NCI-H345 treated with DMSO at 0.1 percent for 48 hours (cell line): ENCODE data around the gene MRPS21.
A peak's percentile ranks its signal among the peaks of the same experiment; 100 is the strongest.

Experiments used
- DNase-seq: peaks from one replicate; lab custom pipeline; 2025; ENCODE audit not compliant: unreplicated experiment; lab: John Stamatoyannopoulos, UW

The MRPS21 gene

DNA sequence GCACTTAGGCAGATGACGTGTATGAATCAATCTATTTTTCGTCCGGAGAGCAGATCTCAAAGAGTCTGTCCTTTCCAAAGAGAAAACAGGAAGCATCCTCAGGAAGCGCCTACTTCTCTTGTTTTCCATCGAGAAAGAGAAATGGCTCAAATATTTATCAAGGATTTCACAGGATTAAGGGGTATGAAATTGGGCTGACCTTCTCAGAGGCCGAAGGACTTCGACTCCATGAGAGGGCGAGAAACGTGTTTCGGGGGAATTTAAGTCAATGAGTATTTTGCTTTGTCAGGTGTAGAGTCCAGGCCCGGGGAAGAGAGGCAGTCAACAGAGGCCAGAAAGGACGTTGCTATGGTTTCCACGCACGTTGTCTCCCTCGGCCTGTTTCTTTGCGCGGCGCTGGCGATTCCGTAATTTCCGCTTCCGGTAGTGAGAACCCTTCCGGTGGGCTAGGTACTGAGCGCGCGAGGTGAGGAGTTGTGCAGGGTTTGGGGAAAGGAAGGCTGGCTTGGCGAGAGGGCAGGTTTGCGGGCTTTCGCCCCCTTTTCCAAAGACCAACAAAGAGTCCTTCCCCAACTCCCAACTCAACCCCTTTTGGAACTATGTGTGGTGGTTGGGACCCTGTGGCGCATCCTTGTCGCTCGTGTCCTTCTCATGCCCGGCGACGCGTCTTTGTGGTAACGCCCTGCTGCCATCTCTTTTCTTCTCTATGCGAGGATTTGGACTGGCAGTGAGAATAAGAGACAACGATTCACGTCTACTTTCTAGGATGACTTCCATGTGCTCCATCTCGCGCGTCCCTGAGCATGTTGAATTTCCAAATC is at the start of gene MRPS21:
Gene MRPS21, plus strand, starts transcription at position 429 of the 821 bp plus-strand sequence. CDS start 506 bp downstream, outside the sequence.
- peak; percentile 100 for DNase-seq

DNA sequence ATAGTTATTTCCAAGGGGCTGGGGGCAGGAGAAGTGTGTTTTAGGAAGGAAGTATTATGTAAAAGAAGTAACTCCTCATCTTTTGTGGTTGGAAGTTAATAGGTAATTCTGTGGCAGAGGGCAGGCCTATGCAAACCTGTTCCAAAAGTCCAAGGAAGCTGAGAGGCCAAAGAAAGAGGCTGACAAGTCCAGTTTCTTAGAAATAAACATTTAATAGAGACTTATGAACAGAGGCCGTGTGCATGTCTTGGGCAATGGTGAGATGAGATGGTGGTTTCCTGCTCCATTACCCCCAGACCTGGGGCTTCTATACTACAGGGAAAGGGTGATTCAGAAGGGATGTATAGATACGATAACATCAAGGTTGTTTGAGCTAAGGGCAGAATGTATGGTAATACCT is 43.7 kb upstream of the MRPS21 start:
- DNase-seq, result no peak

DNA sequence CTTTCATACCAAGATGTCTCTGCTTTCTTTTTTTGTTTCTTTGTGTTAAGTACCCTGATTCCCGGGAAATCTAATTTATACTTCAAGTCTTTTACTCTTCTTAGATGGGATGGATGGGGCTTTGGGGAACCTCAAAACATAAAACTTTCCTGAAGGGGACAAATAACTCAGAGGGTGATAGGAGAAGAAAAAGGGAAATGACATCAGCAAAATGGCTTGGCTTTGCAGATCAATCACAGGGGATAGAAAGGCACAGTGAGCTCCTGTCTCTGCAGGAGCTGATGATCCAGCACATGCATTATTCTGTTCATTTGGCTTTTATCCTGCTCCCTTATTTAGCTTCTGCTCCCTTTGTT is 37.5 kb upstream of the MRPS21 start:
- DNase-seq, result peak; percentile 61

DNA sequence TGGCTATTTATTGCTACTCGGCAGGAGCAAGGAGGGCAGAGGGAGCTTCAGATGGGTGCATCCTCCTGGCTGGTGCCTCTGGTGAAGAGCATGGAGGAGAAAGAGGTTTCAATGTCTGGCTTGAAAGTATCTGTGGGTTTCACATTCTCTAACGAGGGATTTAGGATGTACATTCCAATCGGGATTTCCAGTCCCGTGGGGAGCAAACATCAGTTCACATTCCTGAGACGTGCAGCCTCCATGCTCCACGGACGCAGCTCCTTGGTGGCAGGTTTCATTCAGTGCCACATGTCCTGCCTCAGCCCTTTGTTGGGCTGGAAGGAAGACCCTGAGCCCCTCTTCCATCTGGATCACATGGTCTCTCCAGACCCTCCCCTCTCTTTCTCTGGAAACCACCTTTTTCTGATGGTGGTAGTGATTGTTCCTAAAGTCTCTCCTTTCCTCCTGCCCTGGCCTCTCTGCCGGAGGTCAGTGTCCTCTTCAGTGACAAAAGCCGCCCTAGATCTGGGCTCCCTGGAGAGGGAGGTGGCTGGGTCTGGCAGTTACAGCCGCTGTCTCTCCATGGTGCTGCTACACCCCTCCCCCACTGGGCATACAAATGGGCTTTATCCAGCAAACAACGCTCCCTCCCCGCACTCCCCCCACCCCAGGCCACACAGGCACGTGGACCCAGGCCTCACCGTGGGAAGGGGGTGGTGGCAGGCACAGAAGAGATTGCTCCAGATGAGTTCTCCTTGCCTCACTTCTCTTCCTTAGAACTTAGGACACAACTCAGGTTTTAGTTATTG is 36.9 kb upstream of the MRPS21 start:
- DNase-seq, result no peak

DNA sequence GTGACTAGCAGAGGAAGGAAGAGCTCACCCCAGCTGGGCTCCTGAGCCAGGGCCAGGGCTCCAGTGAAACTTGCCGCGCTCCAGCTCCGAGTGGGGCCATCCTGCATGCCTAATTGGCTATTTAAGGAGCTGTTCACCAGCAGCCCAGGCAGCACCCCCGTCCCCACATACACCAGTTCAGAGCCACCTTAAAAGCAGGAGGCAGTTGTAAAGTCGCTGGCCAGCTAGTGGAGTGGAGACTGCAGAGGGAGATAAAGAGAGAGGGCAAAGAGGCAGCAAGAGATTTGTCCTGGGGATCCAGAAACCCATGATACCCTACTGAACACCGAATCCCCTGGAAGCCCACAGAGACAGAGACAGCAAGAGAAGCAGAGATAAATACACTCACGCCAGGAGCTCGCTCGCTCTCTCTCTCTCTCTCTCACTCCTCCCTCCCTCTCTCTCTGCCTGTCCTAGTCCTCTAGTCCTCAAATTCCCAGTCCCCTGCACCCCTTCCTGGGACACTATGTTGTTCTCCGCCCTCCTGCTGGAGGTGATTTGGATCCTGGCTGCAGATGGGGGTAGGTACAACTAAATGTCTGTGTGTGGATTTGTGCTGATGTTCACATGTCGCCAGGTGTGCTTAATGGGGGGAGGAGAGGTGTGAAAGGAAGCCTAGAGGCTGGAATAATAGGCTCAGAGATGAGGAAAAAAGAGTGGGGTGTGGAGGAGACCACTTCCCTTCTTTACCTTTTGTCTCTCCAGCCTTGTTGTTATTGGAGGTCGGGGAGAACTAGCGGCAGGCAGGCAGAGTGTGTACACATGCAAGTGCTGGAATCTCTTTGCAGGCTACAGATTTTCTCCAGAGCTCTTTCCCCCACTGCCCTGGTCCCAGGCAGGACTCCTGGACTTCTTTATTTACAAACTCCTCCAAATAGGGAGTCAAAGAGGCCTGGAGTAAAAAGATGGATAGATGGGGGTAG is 35.8 kb upstream of the MRPS21 start, which contains the start of gene CA14:
Gene CA14, plus strand, starts transcription at position 151 of the 962 bp plus-strand sequence. Its CDS starts 355 bp downstream, at position 506.
- no peak for DNase-seq

DNA sequence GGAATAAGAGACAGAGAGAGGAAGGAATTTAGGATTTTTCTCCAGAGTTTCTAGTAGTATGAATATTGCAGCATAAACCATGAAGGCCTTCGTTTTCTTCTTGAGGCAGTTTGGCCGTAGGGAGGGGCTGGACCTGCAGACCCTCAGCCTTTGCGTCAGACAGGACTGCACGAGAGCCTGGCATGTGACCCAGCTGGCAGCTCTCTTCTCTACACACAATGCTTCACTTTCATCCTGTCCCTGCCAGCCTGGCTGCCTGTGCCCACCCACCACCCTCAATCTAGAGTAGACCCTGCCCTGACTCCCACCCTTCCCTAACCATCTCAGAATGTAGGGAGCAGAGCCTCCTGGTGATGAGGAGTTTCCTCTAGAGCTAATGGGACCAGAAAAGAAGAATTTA is 34.4 kb upstream of the MRPS21 start:
- DNase-seq, result no peak

DNA sequence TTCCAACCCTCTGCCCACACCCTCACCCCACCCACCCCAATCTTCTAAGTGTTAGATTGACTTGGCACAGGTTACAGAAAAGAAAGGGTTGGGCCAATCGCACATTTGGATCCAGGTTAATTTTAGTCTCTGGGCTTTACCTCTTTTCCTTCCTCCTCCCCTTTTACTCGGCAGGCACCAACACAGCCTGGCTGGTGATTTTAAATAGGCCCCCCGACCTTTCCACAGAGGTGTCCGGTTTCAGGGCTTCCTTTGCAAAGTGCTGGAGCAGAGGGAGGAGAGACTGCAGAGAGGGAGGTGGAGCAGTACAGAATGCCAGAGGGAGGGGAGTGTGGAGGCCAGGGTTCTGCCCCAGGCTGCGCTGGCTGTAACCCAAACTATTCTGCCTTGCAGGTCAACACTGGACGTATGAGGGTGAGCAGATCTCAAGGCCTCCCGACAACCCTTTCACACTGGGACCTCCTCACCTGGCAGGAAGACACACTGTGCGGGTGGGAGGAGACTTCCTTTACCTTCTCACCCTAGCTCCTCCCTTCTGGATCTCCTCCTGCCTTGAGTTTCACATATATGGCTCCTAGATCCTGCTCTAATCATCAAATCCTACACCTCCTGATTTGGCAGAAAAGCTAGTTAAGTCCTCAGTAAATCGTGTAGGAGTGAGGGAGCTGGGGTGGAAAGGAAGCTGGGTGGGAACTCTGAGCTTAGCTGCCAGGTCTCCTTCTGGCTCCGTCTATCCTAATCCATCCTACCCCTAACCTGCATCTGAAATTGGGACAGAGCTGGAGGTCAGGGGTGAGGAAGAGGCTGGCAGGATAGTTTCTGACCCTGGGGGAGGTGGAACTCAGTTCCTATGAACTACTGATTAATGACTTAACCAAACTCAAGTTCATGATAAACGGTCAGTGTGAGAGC is 33.6 kb upstream of the MRPS21 start:
- no peak for DNase-seq

GRCh38 chr1:150261367-150261766 is 32.3 kb upstream of the MRPS21 start:
- DNase-seq, result no peak

DNA sequence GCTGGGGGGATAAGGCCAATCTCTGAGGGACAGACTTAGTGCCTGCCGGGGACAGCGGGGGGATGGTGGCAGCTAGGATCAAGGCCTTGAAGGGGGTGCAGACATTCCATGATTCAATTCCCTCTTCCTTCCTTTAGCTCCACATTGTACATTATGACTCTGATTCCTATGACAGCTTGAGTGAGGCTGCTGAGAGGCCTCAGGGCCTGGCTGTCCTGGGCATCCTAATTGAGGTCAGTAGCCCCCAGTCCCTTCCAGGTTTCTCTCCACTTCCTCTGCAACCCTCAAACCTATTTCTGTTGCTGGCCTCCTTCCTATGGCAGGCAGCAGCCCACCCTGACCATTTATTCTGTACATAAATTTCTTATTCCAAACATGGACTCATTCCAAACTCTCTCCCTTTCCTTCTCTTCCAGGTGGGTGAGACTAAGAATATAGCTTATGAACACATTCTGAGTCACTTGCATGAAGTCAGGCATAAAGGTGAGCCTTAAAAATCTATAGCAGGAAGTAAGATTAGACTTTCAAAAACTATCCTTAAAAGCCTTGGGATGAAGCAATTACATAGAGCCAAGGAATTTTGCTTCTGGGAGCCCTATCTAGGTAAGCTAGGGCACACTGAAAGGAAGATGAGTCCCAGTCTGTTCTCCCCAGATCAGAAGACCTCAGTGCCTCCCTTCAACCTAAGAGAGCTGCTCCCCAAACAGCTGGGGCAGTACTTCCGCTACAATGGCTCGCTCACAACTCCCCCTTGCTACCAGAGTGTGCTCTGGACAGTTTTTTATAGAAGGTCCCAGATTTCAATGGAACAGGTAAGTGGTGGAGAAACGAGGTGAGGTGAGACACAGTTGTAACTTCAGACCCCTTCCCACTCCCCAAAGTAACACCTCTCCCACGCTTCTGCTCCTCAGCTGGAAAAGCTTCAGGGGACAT is 31.0 kb upstream of the MRPS21 start:
- no peak for DNase-seq

DNA sequence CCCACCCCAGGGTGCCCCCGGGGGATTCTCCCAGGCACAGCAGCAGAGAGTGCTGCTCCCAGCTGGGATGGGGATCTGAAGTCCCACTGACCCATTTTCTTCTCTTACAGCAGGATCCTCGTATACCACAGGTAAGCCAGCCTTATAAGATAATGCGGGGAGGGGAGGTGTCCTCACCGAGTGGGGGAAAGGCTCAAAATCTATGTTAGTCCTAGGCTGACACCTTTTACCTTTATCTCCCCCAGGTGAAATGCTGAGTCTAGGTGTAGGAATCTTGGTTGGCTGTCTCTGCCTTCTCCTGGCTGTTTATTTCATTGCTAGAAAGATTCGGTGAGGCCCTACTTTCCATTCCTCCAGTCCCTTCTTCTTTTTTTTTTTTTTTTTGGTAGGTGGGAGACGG is 30.1 kb upstream of the MRPS21 start:
- DNase-seq, result no peak

GRCh38 chr1:150267896-150268295 is 25.8 kb upstream of the MRPS21 start:
- DNase-seq, result no peak

- DNase-seq, result no peak
Measured at GRCh38 chr1:150268340-150268704, 25.3 kb upstream of the MRPS21 start.

GRCh38 chr1:150268705-150269403 is 24.8 kb upstream of the MRPS21 start, which contains the start of gene APH1A:
Gene APH1A (minus strand): TSS chr1:150269016. CDS start chr1:150268810, 206 bp downstream.
- DNase-seq, result peak; percentile 99

DNA sequence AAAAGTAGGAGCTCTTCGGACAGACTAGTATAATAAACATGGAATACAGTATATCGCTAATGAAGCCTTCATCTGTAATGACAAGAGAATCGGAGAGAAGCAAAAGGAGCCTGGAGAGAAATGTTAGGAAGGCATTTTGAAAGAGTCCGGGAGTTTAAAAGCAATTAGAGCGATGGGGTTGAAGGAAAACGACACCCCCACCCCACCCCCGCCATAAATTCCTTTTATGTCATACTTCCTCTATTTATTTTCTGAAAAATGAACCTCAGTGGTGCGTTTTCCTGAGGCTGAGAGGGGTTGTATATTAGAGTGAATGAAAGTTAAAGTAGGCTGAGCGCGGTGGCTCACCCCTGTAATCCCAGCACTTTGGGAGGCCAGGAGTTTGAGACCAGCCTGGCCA is 24.2 kb upstream of the MRPS21 start:
- DNase-seq, result no peak

DNA sequence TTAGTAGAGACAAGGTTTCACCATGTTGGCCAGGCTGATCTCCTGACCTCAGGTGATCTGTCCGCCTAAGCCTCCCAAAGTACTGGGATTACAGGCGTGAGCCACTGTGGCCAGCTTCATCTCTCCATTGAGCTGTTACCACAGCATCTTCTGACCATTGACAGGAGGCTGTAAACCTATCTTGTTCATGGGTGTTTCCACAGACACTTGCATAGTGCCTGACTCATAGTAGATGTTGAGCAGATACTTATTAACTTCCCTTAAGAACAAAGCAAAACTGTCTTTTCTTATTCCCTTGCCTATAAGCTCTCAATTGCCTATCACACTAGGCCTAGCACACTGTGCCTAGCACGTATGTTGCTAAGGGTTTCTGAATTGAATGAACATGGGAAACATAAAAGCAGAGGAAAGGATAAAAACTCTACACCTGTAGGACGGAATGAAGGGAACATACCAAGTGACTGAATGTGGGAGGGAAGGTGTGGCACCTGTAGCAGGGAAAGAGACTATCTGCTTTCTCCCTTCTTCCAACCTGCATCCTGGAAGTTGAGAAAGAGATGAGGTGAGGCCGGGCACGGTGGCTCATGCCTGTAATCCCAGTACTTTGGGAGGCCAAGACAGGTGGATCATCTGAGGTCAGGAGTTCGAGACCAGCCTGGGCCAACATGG is 22.2 kb upstream of the MRPS21 start:
- DNase-seq, result no peak

GRCh38 chr1:150273311-150273710 is 20.4 kb upstream of the MRPS21 start:
- no peak for DNase-seq

DNA sequence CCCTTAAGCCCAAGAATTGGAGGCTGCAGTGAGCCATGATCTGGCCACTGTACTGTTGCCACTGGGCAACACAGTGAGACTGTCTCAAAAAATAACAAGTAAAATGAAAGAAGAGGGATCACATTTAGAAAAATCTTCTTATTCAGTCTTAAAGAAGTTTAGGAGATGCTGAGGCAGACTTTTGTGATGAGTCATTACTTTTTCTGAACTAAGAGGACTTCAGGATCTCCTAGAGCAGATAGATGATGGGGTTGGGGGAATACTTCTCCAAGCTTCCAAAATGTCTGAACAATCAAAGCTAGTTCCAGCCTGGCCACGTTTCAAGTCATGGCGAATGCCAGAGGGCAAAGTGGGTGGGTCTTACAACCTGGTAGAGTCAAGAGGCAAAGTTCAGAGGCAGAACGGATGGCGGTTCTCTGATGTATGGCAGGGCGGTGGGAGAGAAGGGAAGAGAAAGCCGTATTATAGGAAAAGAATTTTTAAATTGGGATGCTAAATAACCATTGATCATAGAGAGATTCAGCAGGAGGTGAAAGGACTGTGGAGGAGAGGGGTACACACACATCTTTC is 13.4 kb upstream of the MRPS21 start:
- DNase-seq, result no peak
